K562 (cell line): ENCODE results near the gene RNFT2. TPM values are rescaled to one million over a fixed set of nuclear protein-coding genes. Genes with fewer than 3 reads are reported as not detected.

Experiments used
- ATAC-seq: fragments of 200-7000 bp; cut with Tn5 transposase; 3 replicates; pipeline ENCODE4 v1.9.1; 2020; ENCODE audit warnings: moderate library complexity
- BruUV-seq: library from RNA; stranded (reverse); fragments of 400-500 nt; replicated peaks from 2 replicates; lab custom pipeline; 2021; lab: Mats Ljungman, UMichigan
- CTCF ChIA-PET: fragments of 300-600 bp; formaldehyde crosslinking; extraction: SDS; loops from one replicate; lab custom pipeline; 2021; ENCODE audit warnings: low intra/inter-chr PET ratio; lab: Yijun Ruan, JAX
- POLR2A ChIA-PET: fragments of 300-600, 350-650 bp; sonication (Branson Sonifier 250); formaldehyde crosslinking; extraction: SDS; loops from one replicate; lab custom pipeline; 2021; ENCODE audit warnings: antibody characterized with exemption, inconsistent platforms; lab: Yijun Ruan, JAX
- DNase-seq, 4 experiments: peaks; one replicate each; pipeline versions ENCODE4 v3.0.0 to v3.0.0-alpha.2; 2011 to 2018; ENCODE audit warnings: low spot score in 3 of 4, mixed read lengths in 3 of 4; ENCODE audit errors: extremely low read depth in 1 of 4
- FAIRE-seq: peaks from 2 replicates; lab custom pipeline; 2011; peaks lifted over from hg19 to GRCh38; lab: Jason Lieb, UNC
- H2AFZ ChIP-seq: 2 replicates; pipeline ENCODE4 v1.6.0; 2011; ENCODE audit warnings: low read depth, low read length, control low read depth, inconsistent platforms
- H3K27ac ChIP-seq: fragments of 200-600 bp; 3 replicates; pipeline ENCODE4 v1.8.0; 2011; ENCODE audit warnings: low read depth, mild to moderate bottlenecking, control low read depth, inconsistent platforms, low read length, moderate library complexity, mixed read lengths; ENCODE audit errors: extremely low read depth
- H3K27me3 ChIP-seq, 2 experiments: fragments of 300-600 bp in 1 of 2; 2 replicates in 1 of 2; 3 replicates in 1 of 2; pipeline versions ENCODE4 v1.6.0 to v1.8.0; 2011; ENCODE audit warnings: inconsistent platforms in 2 of 2, low read length in 2 of 2, mild to moderate bottlenecking in 1 of 2, mixed read lengths in 1 of 2, moderate library complexity in 1 of 2; ENCODE audit not compliant: control insufficient read depth in 2 of 2, insufficient read depth in 2 of 2
- H3K36me3 ChIP-seq: fragments of 300-600 bp; 3 replicates; pipeline ENCODE4 v1.8.0; 2011; ENCODE audit warnings: mild to moderate bottlenecking, low read length, inconsistent platforms; ENCODE audit not compliant: control insufficient read depth, insufficient read depth
- H3K4me1 ChIP-seq, 2 experiments: fragments of 200-600 bp in 1 of 2; replicated peaks in 1 of 2; 2 replicates in 1 of 2; 3 replicates in 1 of 2; pipeline versions ENCODE4 v1.5.1 to v1.8.0; 2011; ENCODE audit warnings: inconsistent platforms in 2 of 2, low read length in 2 of 2, mild to moderate bottlenecking in 1 of 2, mixed read lengths in 1 of 2, moderate library complexity in 1 of 2; ENCODE audit not compliant: control insufficient read depth in 2 of 2, insufficient read depth in 2 of 2
- H3K4me2 ChIP-seq: 2 replicates; pipeline ENCODE4 v1.6.1; 2011; ENCODE audit warnings: low read length, control low read depth, inconsistent platforms, mixed read lengths; ENCODE audit not compliant: insufficient read depth
- H3K4me3 ChIP-seq: fragments of 200-600 bp; sonication (generic), shearing (Covaris generic); 2 replicates; pipeline ENCODE4 v1.5.1; 2016; ENCODE audit warnings: control low read depth, inconsistent platforms
- H3K79me2 ChIP-seq: fragments of 200-600 bp; 3 replicates; pipeline ENCODE4 v1.8.0; 2011; ENCODE audit warnings: low read length, inconsistent platforms; ENCODE audit not compliant: control insufficient read depth, insufficient read depth
- H3K9ac ChIP-seq, 2 experiments: 2 replicates each; pipeline versions ENCODE4 v1.6.0 to v1.6.1; 2011; ENCODE audit warnings: low read depth in 2 of 2, low read length in 2 of 2, control low read depth in 1 of 2, inconsistent platforms in 1 of 2, mild to moderate bottlenecking in 1 of 2, mixed read lengths in 1 of 2; ENCODE audit not compliant: insufficient read depth in 1 of 2
- H3K9me1 ChIP-seq: one replicate; pipeline ENCODE4 v1.6.0; 2011; ENCODE audit warnings: inconsistent platforms, mild to moderate bottlenecking, low read length, moderate library complexity; ENCODE audit not compliant: control insufficient read depth, insufficient read depth
- H3K9me3 ChIP-seq: replicated peaks from 2 replicates; pipeline ENCODE4 v1.5.1; 2011; ENCODE audit warnings: low read depth, low read length, inconsistent platforms; ENCODE audit not compliant: control insufficient read depth, insufficient read depth
- H4K20me1 ChIP-seq: replicated peaks from 2 replicates; pipeline ENCODE4 v1.6.1; 2011; ENCODE audit warnings: low read length, inconsistent platforms, mixed read lengths; ENCODE audit not compliant: control insufficient read depth, insufficient read depth
- BCL6 ChIP-seq: fragments of 250-450 bp; sonication (Bioruptor Pico); IDR thresholded peaks from 2 replicates; pipeline ENCODE4 v1.4.0; 2020
- PPARD ChIP-seq: fragments of 250-450 bp; sonication (Bioruptor Pico); IDR thresholded peaks from 2 replicates; pipeline ENCODE4 v1.8.0; 2022; ENCODE audit warnings: inconsistent platforms, mild to moderate bottlenecking, moderate library complexity
- ZNF347 ChIP-seq: fragments of 450-650 bp; formaldehyde crosslinking; IDR thresholded peaks from 2 replicates; pipeline ENCODE4 v1.4.0; 2020; ENCODE audit warnings: low read depth, mild to moderate bottlenecking, moderate library complexity
- WGBS: fragments of 100-300 bp; shearing (Covaris generic); methylation state at CpG from one replicate; pipeline ENCODE4 v1.1.6; 2016; ENCODE audit warnings: low coverage, mixed read lengths; ENCODE audit not compliant: insufficient coverage; ENCODE audit errors: missing lambda C conversion rate; 5-methylcytosine and 5-hydroxymethylcytosine counted together
- in situ Hi-C: fragments of 300-500 bp; cut with MboI; formaldehyde crosslinking; loops from 4 replicates; pipeline ENCODE4 v1.15.0; 2018; ENCODE audit warnings: inconsistent platforms, mixed read lengths
- intact Hi-C: fragments of 100-400 bp; cut with micrococcal nuclease; formaldehyde crosslinking; loops from 2 replicates; pipeline ENCODE4 v1.14.2; 2022
- polyA plus RNA-seq, 8 experiments: library from polyadenylated mRNA; depleted of rRNA in 4 of 8; stranded (reverse) in 5 of 8; unstranded in 3 of 8; fragments of >200 nt; fragmentation: Nextera tagmentation in 2 of 8; fragmentation: Illumina TruSeq in 1 of 8; extraction: Ambion mirVana in 2 of 8; extraction: Trizol in 1 of 8; gene quantifications; 2 replicates each; pipeline versions ENCODE4 v1.2.1 to v1.2.3, GENCODE V29; 2011 to 2014; ENCODE audit warnings: inconsistent platforms in 1 of 8, missing spikeins in 1 of 8
- total RNA-seq, 7 experiments: library from RNA; depleted of rRNA in 6 of 7; stranded (reverse); fragments of >200 nt in 6 of 7; fragmentation: Illumina TruSeq in 2 of 7; extraction: Trizol in 2 of 7; gene quantifications; 2 replicates each; pipeline versions ENCODE4 v1.2.1 to v1.2.3, GENCODE V29; 2011 to 2021; ENCODE audit warnings: low replicate concordance in 1 of 7
- TF ChIP-seq, protein P1 (sequence below): fragments of 200-600 bp; sonication (generic); IDR thresholded peaks from one replicate; pipeline ENCODE4 v1.6.1; 2012; ENCODE audit warnings: mild to moderate bottlenecking, low read depth, low read length, inconsistent platforms
- TF ChIP-seq, protein P2 (sequence below): fragments of 250-450 bp; sonication (Bioruptor Pico); IDR thresholded peaks from 2 replicates; pipeline ENCODE4 v1.4.0; 2020; ENCODE audit warnings: mild to moderate bottlenecking, moderate library complexity
- TF ChIP-seq, protein P3 (sequence below): fragments of 450-650 bp; IDR thresholded peaks from 2 replicates; pipeline ENCODE4 v1.6.1; 2017; ENCODE audit warnings: mild to moderate bottlenecking, moderate library complexity

Gene RNFT2
- total and polyA plus RNA-seq, 9 of the 15 experiments (the other 6 are each of a cell fraction or from before 2014, with no cell fraction given) = 3.6 to 26.3 (median 9.5) TPM

DNA sequence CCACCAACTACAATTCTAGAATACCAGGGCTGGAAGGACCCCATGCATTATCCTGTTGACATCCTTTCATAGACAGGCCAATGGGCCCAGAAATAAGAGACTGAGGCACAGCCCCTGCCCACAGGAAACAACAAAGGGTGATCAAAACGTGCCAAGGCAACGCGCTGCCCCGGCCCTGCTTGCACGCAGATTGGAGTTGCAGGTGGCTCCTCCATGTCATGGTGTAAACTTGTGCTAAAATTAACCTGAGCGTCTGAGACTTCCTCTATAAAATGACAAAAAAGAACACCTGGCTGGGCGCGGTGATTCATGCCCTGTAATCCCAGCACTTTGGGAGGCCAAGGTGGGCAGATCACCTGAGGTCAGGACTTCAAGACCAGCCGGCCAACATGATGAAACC, 30.4 kb upstream of the RNFT2 start:
- POLR2A ChIA-PET = no interaction called here
- H3K9me1 ChIP-seq = no peaks in the 10 kb centered on the region
- no peaks in the 10 kb centered on the region; a peak in 1 of 5 replicates for H3K4me1 ChIP-seq
- H3K4me3 ChIP-seq = no peak overlapping the region
- DNase-seq (no peak), ATAC-seq (no peak), FAIRE-seq (no peak)
- no TSS peak for BruUV-seq
- H2AFZ ChIP-seq = no peak overlapping the region
- H3K9ac ChIP-seq = no peak overlapping the region
- peaks cover 22% of the 10 kb centered on the region in 2 experiments; a peak in 4 of 5 replicates for H3K27me3 ChIP-seq
- H4K20me1 ChIP-seq = 0 out of 2 replicates have a peak, but pooled peaks cover 4% of the 10 kb centered on the region
- H3K79me2 ChIP-seq = no peaks in the 10 kb centered on the region
- no peaks in the 10 kb centered on the region for H3K36me3 ChIP-seq
- no peak overlapping the region for H3K4me2 ChIP-seq
- in situ Hi-C loops (loop anchor here (10.0 to 25.0 kb wide), 2 partner anchors 255 to 407 kb away; no protein-coding TSS in a partner anchor), intact Hi-C loops (no loop called here)
- WGBS = 17% methylated on average over 9 of the region's 9 CpGs
- H3K27ac ChIP-seq = no peak overlapping the region
- no peaks in the 10 kb centered on the region for H3K9me3 ChIP-seq
- CTCF ChIA-PET = no interaction called here
- TF ChIP-seq PPARD (no peak), BCL6 (no peak), ZNF347 (no peak)
- TF ChIP-seq, protein P1, sequence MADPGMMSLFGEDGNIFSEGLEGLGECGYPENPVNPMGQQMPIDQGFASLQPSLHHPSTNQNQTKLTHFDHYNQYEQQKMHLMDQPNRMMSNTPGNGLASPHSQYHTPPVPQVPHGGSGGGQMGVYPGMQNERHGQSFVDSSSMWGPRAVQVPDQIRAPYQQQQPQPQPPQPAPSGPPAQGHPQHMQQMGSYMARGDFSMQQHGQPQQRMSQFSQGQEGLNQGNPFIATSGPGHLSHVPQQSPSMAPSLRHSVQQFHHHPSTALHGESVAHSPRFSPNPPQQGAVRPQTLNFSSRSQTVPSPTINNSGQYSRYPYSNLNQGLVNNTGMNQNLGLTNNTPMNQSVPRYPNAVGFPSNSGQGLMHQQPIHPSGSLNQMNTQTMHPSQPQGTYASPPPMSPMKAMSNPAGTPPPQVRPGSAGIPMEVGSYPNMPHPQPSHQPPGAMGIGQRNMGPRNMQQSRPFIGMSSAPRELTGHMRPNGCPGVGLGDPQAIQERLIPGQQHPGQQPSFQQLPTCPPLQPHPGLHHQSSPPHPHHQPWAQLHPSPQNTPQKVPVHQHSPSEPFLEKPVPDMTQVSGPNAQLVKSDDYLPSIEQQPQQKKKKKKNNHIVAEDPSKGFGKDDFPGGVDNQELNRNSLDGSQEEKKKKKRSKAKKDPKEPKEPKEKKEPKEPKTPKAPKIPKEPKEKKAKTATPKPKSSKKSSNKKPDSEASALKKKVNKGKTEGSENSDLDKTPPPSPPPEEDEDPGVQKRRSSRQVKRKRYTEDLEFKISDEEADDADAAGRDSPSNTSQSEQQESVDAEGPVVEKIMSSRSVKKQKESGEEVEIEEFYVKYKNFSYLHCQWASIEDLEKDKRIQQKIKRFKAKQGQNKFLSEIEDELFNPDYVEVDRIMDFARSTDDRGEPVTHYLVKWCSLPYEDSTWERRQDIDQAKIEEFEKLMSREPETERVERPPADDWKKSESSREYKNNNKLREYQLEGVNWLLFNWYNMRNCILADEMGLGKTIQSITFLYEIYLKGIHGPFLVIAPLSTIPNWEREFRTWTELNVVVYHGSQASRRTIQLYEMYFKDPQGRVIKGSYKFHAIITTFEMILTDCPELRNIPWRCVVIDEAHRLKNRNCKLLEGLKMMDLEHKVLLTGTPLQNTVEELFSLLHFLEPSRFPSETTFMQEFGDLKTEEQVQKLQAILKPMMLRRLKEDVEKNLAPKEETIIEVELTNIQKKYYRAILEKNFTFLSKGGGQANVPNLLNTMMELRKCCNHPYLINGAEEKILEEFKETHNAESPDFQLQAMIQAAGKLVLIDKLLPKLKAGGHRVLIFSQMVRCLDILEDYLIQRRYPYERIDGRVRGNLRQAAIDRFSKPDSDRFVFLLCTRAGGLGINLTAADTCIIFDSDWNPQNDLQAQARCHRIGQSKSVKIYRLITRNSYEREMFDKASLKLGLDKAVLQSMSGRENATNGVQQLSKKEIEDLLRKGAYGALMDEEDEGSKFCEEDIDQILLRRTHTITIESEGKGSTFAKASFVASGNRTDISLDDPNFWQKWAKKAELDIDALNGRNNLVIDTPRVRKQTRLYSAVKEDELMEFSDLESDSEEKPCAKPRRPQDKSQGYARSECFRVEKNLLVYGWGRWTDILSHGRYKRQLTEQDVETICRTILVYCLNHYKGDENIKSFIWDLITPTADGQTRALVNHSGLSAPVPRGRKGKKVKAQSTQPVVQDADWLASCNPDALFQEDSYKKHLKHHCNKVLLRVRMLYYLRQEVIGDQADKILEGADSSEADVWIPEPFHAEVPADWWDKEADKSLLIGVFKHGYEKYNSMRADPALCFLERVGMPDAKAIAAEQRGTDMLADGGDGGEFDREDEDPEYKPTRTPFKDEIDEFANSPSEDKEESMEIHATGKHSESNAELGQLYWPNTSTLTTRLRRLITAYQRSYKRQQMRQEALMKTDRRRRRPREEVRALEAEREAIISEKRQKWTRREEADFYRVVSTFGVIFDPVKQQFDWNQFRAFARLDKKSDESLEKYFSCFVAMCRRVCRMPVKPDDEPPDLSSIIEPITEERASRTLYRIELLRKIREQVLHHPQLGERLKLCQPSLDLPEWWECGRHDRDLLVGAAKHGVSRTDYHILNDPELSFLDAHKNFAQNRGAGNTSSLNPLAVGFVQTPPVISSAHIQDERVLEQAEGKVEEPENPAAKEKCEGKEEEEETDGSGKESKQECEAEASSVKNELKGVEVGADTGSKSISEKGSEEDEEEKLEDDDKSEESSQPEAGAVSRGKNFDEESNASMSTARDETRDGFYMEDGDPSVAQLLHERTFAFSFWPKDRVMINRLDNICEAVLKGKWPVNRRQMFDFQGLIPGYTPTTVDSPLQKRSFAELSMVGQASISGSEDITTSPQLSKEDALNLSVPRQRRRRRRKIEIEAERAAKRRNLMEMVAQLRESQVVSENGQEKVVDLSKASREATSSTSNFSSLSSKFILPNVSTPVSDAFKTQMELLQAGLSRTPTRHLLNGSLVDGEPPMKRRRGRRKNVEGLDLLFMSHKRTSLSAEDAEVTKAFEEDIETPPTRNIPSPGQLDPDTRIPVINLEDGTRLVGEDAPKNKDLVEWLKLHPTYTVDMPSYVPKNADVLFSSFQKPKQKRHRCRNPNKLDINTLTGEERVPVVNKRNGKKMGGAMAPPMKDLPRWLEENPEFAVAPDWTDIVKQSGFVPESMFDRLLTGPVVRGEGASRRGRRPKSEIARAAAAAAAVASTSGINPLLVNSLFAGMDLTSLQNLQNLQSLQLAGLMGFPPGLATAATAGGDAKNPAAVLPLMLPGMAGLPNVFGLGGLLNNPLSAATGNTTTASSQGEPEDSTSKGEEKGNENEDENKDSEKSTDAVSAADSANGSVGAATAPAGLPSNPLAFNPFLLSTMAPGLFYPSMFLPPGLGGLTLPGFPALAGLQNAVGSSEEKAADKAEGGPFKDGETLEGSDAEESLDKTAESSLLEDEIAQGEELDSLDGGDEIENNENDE = no peak
- TF ChIP-seq, protein P2, sequence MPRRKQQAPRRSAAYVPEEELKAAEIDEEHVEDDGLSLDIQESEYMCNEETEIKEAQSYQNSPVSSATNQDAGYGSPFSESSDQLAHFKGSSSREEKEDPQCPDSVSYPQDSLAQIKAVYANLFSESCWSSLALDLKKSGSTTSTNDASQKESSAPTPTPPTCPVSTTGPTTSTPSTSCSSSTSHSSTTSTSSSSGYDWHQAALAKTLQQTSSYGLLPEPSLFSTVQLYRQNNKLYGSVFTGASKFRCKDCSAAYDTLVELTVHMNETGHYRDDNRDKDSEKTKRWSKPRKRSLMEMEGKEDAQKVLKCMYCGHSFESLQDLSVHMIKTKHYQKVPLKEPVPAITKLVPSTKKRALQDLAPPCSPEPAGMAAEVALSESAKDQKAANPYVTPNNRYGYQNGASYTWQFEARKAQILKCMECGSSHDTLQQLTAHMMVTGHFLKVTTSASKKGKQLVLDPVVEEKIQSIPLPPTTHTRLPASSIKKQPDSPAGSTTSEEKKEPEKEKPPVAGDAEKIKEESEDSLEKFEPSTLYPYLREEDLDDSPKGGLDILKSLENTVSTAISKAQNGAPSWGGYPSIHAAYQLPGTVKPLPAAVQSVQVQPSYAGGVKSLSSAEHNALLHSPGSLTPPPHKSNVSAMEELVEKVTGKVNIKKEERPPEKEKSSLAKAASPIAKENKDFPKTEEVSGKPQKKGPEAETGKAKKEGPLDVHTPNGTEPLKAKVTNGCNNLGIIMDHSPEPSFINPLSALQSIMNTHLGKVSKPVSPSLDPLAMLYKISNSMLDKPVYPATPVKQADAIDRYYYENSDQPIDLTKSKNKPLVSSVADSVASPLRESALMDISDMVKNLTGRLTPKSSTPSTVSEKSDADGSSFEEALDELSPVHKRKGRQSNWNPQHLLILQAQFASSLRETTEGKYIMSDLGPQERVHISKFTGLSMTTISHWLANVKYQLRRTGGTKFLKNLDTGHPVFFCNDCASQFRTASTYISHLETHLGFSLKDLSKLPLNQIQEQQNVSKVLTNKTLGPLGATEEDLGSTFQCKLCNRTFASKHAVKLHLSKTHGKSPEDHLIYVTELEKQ (CRISPR knock-in tag) = no peak
- TF ChIP-seq, protein P3, sequence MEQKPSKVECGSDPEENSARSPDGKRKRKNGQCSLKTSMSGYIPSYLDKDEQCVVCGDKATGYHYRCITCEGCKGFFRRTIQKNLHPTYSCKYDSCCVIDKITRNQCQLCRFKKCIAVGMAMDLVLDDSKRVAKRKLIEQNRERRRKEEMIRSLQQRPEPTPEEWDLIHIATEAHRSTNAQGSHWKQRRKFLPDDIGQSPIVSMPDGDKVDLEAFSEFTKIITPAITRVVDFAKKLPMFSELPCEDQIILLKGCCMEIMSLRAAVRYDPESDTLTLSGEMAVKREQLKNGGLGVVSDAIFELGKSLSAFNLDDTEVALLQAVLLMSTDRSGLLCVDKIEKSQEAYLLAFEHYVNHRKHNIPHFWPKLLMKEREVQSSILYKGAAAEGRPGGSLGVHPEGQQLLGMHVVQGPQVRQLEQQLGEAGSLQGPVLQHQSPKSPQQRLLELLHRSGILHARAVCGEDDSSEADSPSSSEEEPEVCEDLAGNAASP = no peak
